GM21529 (cell line): Measurements from ENCODE around the gene RANBP1.

Experiments
- ATAC-seq: cut with Tn5 transposase; IDR thresholded peaks from one replicate; pipeline ENCODE4 v1.9.1; 2021; ENCODE audit not compliant: unreplicated experiment

The RANBP1 gene

GRCh38 chr22:20133930-20134549, 18.1 kb downstream of the RANBP1 start:
- ATAC-seq, result no peak

GRCh38 chr22:20135265-20135664, 19.4 kb downstream of the RANBP1 start:
- ATAC-seq, result no peak

GRCh38 chr22:20135806-20136602, 20.1 kb downstream of the RANBP1 start:
- no peak for ATAC-seq

GRCh38 chr22:20136603-20136873, 20.6 kb downstream of the RANBP1 start:
- no peak for ATAC-seq

GRCh38 chr22:20137113-20137512, 21.2 kb downstream of the RANBP1 start:
- ATAC-seq, result no peak

- no peak for ATAC-seq
Measured at GRCh38 chr22:20137671-20138416, 21.9 kb downstream of the RANBP1 start.

- ATAC-seq, result no peak
Measured at GRCh38 chr22:20138417-20138738, 22.5 kb downstream of the RANBP1 start.

GRCh38 chr22:20138868-20139267, 23.0 kb downstream of the RANBP1 start:
- ATAC-seq, result no peak

GRCh38 chr22:20139391-20140106, 23.6 kb downstream of the RANBP1 start:
- no peak for ATAC-seq

- ATAC-seq, result no peak
Measured at GRCh38 chr22:20140107-20140445, 24.2 kb downstream of the RANBP1 start.

- no peak for ATAC-seq
Measured at GRCh38 chr22:20140521-20140964, 24.6 kb downstream of the RANBP1 start.

GRCh38 chr22:20141186-20142077, 25.5 kb downstream of the RANBP1 start:
- ATAC-seq, result no peak

- ATAC-seq, result no peak
Measured at GRCh38 chr22:20142711-20143621, 27.1 kb downstream of the RANBP1 start.

- no peak for ATAC-seq
Measured at GRCh38 chr22:20143883-20144665, 28.2 kb downstream of the RANBP1 start.

- no peak for ATAC-seq
Measured at GRCh38 chr22:20145206-20145831, 29.4 kb downstream of the RANBP1 start.

- no peak for ATAC-seq
Measured at GRCh38 chr22:20145832-20146223, 29.9 kb downstream of the RANBP1 start.

GRCh38 chr22:20146777-20147176, 30.9 kb downstream of the RANBP1 start:
- ATAC-seq, result peak; percentile 50

- ATAC-seq, result no peak
Measured at GRCh38 chr22:20147237-20147988, 31.5 kb downstream of the RANBP1 start.
